Testis (tissue), 3 donors: ENCODE data around the gene INPP5K. TPM values are rescaled to one million over a fixed set of nuclear protein-coding genes. Genes with fewer than 3 reads are reported as not detected.

Experiments
- DNase-seq: peaks from one replicate; pipeline ENCODE4 v3.0.0-alpha.2; 2019
- H3K27ac ChIP-seq, 2 donors: fragments of 200-600 bp; sonication (generic); one replicate each; pipeline ENCODE4 v1.5.1; 2019
- H3K27me3 ChIP-seq: fragments of 200-600 bp; sonication (generic); one replicate; pipeline ENCODE4 v1.5.1; 2019
- H3K36me3 ChIP-seq: fragments of 200-600 bp; sonication (generic); one replicate; pipeline ENCODE4 v1.5.1; 2017; ENCODE audit warnings: low read depth; ENCODE audit errors: missing control alignments
- H3K4me1 ChIP-seq: fragments of 200-600 bp; sonication (generic); one replicate; pipeline ENCODE4 v1.5.1; 2019
- H3K4me3 ChIP-seq, 2 donors: fragments of 200-600 bp; sonication (generic); one replicate each; pipeline ENCODE4 v1.5.1; 2017 to 2019
- H3K9me3 ChIP-seq: fragments of 200-600 bp; sonication (generic); one replicate; pipeline ENCODE4 v1.5.1; 2017
- POLR2A ChIP-seq: fragments of 450-650 bp; IDR thresholded peaks from one replicate; pipeline ENCODE4 v1.6.1; 2017; ENCODE audit warnings: antibody characterized with exemption, mild to moderate bottlenecking, moderate library complexity
- whole genome bisulfite sequencing, 2 donors: methylation state at CpG; one replicate each; pipeline ENCODE4 v1.1.5; 2018; 5-methylcytosine and 5-hydroxymethylcytosine counted together
- intact Hi-C: fragments of 100-400 bp; cut with DNase I; formaldehyde crosslinking; loops from one replicate; pipeline ENCODE4 v1.15.1; 2023; ENCODE audit warnings: low total_unique reads
- polyA plus RNA-seq: library from polyadenylated mRNA; stranded (reverse); fragments of 350-450 nt; fragmentation: Illumina TruSeq; extraction: RNeasy Lipid Tissue Mini Kit (QIAGEN cat#74804); gene quantifications from one replicate; pipeline ENCODE4 v1.2.3, GENCODE V29; 2014; ENCODE audit warnings: low read depth, low replicate concordance; ENCODE audit not compliant: insufficient read depth
- total RNA-seq, 2 donors: library from RNA; depleted of rRNA; stranded (reverse); fragments of >200 nt; gene quantifications; one replicate each; pipeline ENCODE4 v1.2.3, GENCODE V29; 2016
- TF ChIP-seq, protein P1 (sequence below), 3 experiments: fragments of 450-650 bp in 2 of 3; fragments of 200-600 bp in 1 of 3; sonication (generic) in 1 of 3; IDR thresholded peaks; one replicate each; pipeline ENCODE4 v1.5.1; 2016 to 2019; ENCODE audit warnings: antibody characterized with exemption in 3 of 3, mild to moderate bottlenecking in 2 of 3, moderate library complexity in 1 of 3

INPP5K gene
- total and polyA plus RNA-seq, 3 donors from 2014 or later, result 81.2 to 87.8 (median 83.4) TPM

DNA sequence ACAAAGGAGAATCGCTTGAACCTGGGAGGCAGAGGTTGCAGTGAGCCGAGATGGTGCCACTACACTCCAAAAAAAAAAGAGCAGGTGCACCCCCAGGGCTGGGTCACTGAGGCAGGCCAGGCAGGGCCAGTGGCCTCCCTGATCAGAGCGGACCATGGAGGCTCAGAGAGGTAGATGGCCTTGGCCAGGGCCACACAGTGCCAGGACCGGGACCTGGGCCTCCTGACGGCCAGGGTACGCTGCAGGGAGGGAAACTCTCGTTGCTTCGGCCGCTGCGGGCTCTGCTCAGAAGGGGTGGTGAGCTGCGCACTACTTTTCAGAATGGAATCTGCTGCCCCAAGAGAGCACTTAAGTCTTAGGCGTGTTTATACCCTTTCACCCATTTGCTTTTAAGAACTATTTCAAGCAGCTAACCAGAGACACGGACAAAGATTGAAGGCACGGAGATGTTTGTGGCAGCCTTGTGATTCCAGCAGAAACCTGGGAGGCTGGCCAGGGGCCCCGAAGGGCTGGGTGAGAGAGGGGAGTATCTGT, 41.0 kb downstream of the INPP5K start:
- Histone ChIP-seq H3K27me3 (no peaks in the 10 kb centered on the region), H3K4me3 (no peak overlapping the region), H3K36me3 (no peaks in the 10 kb centered on the region), H3K4me1 (peaks cover 4% of the 10 kb centered on the region), H3K9me3 (no peaks in the 10 kb centered on the region), H3K27ac (no peak overlapping the region)
- no peak for DNase-seq
- 86 to 89% methylated on average over 9 to 15 of the region's 15 CpGs for WGBS, 2 donors
- intact Hi-C loops, result no loop called here
- TF ChIP-seq, protein P1, sequence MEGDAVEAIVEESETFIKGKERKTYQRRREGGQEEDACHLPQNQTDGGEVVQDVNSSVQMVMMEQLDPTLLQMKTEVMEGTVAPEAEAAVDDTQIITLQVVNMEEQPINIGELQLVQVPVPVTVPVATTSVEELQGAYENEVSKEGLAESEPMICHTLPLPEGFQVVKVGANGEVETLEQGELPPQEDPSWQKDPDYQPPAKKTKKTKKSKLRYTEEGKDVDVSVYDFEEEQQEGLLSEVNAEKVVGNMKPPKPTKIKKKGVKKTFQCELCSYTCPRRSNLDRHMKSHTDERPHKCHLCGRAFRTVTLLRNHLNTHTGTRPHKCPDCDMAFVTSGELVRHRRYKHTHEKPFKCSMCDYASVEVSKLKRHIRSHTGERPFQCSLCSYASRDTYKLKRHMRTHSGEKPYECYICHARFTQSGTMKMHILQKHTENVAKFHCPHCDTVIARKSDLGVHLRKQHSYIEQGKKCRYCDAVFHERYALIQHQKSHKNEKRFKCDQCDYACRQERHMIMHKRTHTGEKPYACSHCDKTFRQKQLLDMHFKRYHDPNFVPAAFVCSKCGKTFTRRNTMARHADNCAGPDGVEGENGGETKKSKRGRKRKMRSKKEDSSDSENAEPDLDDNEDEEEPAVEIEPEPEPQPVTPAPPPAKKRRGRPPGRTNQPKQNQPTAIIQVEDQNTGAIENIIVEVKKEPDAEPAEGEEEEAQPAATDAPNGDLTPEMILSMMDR (IDR thresholded peaks at IDR 0.05), result no peak
- no peak for TF ChIP-seq POLR2A

DNA sequence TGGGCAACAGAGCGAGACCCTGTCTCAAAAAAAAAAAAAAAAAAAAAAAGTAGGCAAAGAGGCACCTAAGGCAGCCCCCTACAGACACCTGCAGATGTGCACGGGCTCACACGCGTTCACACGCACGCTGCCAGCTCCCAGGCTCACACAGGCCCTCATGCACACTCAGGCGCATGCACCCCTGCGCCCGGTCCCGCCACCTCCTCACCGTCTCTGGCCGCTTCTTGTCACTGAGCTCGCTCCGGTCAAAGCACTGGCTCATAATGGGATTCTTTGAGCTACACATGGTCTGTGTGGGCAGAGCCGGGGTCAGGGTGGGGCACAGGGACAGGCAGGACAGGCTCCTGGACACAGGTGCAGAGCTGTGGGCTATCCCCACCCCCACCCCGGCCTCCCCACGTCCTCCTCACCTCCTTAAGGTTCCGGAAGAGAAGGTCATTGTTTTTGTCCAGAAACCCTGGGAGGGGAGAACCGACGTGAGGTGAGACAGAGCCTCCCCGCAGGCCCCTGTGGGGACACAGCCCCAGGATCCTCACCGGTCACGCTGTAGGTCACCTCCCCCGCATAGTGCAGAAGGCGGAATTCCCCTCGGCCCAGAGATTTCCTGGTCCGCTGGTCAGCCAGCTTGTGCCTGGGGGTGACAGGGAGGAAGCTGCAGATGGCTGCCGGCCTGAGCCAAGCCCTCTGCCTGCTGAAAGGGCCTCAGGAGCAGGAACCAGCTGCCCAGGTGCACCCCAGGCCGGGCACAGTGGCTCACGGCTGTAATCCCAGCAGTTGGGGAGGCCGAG, 41.8 kb downstream of the INPP5K start:
- no peaks in the 10 kb centered on the region for H3K9me3 ChIP-seq
- H3K27me3 ChIP-seq, result no peaks in the 10 kb centered on the region
- H3K4me3 ChIP-seq, result no peak overlapping the region
- peaks cover 4% of the 10 kb centered on the region for H3K4me1 ChIP-seq
- H3K36me3 ChIP-seq, result no peaks in the 10 kb centered on the region
- intact Hi-C loops, result no loop called here
- H3K27ac ChIP-seq, result no peak overlapping the region
- no peak for TF ChIP-seq POLR2A
- TF ChIP-seq, protein P1 (IDR thresholded peaks at IDR 0.05), result no peak
- WGBS, 2 donors, result 79% methylated on average over 22 to 31 of the region's 31 CpGs
- no peak for DNase-seq

DNA sequence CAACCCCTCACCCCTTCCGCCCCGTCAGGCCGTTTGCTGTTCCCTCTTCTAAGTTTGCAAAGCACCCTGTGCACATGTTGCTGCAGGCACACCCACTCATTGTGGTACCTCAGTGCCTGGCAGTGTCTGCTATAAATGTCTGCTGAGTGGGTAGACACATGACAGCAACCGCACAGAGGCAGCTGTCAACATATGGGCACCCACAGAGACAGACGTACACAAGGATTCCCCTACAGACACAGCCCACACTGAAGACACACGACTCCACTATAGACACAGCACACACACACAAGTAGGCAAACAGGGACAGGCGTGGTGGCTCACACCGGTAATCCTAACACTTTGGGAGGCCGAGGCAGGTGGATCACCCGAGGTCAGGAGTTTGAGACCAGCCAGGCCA, 42.6 kb downstream of the INPP5K start:
- no peaks in the 10 kb centered on the region for H3K9me3 ChIP-seq
- DNase-seq, result no peak
- H3K27ac ChIP-seq, result no peak overlapping the region
- no peak for TF ChIP-seq POLR2A
- TF ChIP-seq, protein P1 (IDR thresholded peaks at IDR 0.05), result no peak
- intact Hi-C loops, result no loop called here
- H3K36me3 ChIP-seq, result no peaks in the 10 kb centered on the region
- H3K4me1 ChIP-seq, result peaks cover 4% of the 10 kb centered on the region
- 81 to 90% methylated on average over 8 to 10 of the region's 10 CpGs for WGBS, 2 donors
- H3K4me3 ChIP-seq, result no peak overlapping the region
- H3K27me3 ChIP-seq, result no peaks in the 10 kb centered on the region

DNA sequence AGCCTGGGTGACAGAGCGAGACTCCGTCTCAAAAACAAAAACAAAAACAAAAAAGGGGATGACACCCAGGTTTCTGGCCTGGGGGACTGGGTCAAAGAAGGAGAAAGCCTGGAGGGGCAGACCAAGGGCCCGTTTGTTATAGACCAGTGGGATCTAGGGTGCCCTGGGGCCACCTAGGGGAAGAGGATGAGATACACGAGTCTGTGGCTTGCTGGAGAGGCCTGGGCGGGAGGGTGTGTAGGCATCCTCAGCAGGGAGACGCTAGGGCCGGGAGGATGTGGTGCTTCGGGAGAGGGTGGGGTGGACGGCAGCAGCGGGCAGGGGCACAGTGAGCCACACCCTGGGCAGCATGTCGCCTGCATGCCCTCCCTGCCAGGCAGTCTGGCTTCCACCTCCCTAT, 43.2 kb downstream of the INPP5K start:
- 74 to 77% methylated on average over 11 of the region's 11 CpGs for WGBS, 2 donors
- TF ChIP-seq POLR2A, result no peak
- TF ChIP-seq, protein P1 (IDR thresholded peaks at IDR 0.05), result no peak
- intact Hi-C loops, result no loop called here
- Histone ChIP-seq H3K36me3 (no peaks in the 10 kb centered on the region), H3K9me3 (no peaks in the 10 kb centered on the region), H3K4me3 (no peak overlapping the region), H3K4me1 (peaks cover 4% of the 10 kb centered on the region), H3K27ac (no peak overlapping the region), H3K27me3 (no peaks in the 10 kb centered on the region)
- DNase-seq, result no peak
